Stimulated activated CD8-positive, alpha-beta memory T cell treated with anti-CD3 and anti-CD28 coated beads, Interleukin-4, amount 100 ng/mL, for 4 hours (primary cell): ENCODE results near the gene MAB21L1.

ENCODE experiments used
- DNase-seq, 2 donors: peaks; one replicate each; pipeline ENCODE4 v3.0.0-alpha.2; 2020; ENCODE audit warnings: low read depth in 2 of 2, low spot score in 1 of 2

The MAB21L1 gene

DNA sequence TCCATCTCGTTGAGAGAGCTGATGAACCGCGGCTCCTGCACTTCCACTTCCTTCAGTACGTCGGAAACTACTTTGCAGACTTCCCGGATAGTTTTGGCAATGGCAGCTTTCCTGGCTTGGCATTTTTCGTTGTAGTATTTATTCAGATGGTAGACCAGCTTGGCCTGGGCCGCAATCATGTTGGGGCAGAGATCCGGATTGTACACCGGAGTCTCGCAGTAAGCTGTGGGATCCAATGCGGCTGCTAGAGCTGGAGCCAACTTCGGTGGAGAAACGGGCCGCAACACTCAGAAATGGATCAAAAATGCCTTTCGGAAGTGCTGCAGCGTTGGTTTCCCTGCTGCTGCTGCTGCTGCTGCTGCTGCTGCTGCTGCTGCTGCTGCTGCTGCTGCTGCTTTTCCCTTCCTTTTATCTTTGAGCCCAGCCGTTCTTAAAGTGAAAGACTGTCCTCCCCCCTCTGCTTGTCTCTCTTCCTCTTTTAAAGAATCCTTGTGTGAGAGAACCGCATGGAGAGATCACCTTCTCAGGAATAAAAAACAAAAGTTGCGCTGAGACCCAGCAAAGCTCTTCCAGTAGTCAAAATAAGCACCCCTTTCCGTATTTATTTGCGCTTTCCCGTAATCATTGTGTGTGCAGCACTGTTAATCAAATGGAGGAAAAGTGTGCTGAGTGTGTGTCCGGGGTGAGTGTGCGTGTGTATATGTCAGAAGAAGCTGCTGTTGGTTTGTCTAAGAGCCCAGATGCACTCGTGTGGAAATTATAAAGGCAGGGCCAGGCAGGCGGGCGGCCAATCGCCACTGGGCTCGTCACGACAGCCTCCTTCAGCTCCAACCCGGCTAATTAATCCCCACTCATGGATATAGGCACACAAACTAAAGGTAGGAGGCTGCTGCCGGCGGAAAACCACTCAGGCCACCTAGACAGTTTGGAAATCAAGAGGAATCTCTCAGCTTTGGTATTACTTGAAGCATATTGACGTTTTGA, at the start of gene MAB21L1:
TSS of gene MAB21L1 (minus strand) at position 730 of the 984 bp plus-strand sequence. CDS start at position 179, 551 bp downstream.
- DNase-seq, result no peak

DNA sequence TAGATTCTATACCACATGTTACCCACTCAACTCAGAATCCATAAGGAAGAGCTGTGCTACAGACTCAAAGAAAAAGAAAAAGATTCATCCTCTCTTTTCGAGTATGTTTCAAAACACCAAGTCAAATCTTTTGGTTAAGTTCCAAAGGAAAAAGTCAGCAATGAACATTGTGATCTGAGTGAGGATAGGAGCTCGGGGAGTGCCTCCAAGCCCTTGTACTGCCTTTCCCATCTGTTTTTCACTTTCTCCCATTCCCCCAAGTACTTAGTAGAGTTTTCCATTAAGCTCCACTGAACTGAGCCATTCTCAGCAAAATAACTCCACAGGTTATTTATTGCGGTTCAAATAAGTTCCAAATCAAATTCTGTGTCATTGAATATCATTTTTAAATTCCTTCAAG, 47.7 kb upstream of the MAB21L1 start:
- DNase-seq, result no peak

DNA sequence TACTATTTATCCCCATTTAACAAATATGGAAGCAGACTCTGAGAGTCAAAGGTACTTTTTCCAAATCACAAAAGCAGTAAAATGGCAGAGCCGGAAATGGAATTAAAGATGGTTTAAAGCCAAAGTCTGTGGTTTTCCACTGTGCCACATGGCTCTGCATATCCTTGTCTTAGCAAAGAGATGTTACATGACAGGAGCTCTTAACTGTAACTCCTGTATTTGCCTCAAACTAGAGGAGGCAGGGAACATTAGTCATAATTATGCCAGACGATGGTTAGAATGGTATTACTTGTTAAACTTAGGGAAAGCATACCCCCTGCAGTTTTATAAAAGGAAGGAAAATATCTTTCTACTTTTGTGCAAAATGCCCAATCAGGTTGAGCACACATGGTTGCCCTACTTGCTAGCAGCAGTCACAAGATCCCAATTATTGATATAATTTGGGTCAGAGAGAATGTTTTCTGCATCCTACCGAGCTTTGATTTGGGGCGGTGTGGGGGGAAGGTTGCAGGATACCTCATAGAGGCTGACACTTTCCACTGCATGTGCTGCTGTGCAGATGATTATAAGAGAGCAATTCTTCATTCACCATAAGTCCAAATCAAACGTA, 42.0 kb upstream of the MAB21L1 start:
- no peak for DNase-seq

DNA sequence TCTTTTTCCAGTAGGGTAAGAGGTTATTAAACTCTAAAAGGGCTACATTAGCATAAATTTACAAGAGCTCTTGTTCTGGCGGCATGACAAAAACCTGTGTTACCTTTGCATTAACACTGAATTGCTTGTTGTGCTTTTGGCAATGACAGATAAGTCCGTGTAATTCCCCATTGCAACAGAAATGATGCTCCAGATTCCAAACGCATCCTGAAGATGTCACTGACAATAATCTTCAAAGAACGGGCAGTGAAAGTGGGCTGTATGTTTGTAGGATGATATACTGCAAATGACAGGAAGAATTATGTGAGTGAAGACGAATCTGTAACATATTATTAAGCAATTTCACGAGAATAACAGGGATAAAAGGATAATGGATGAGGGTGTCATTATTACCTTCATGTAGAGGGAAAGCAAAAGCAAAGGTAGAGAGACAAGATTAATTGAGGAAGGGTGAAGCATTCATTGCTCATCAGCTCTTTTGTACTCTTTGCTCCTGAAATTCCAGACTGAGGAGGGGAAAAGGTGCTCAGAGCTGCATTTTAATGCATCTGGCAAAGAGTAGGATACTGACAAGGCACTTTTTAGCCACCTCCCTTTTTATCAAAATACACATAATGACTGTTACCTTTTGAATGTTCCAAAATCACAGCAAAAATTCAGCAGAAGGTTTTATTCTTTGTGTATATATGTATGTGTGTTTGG, 38.5 kb upstream of the MAB21L1 start:
- DNase-seq, result no peak

DNA sequence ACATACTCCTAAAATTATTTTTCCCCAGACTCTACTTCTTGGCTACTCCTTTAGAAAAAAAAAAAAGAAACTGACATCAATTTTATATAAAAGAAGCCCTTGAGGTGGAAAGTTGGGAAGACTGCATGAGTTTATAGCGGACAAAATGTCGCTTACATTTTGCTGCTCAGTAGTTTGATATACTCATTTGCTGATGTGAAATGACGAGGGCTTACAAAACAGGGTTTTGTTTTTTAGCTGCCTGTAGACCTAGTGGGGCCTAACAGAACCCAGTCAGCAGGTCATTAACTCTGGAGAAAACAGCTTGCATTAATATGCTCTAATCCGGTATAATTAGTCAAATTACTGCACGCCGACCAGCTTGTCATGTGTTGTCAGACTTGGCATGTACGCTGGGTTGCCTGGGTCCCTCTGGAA, 37.6 kb upstream of the MAB21L1 start:
- no peak for DNase-seq

DNA sequence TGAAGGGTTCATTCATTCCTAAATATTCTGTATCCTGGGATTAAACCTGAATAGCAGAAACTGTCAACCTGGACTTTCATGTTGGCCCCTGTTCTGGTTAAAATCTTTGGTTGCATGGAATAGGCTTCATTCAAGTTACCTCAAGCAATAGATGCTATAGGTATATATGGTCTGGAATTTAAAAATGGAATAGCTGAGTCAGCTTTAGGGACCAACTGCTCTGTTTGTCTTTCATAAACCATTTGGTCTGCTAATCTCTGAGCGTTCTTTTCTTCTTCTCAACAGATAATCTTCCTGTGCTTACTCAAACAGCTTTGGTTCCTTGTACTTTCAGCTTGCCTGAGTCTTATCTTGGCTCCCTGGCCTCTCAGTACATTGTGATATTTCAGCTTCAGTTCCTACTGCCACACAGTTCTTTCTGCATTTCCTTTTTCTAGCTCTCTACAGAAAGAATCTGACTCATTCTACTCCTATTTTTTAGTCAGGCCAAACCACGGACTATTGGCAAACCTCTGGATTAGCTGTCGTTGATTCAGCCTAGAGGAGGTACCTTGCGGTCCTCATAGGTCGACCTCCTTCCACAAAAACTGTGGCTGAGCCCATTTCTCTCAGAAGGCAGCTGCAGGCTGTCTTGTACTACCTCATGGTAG, 35.9 kb upstream of the MAB21L1 start:
- DNase-seq, result no peak

DNA sequence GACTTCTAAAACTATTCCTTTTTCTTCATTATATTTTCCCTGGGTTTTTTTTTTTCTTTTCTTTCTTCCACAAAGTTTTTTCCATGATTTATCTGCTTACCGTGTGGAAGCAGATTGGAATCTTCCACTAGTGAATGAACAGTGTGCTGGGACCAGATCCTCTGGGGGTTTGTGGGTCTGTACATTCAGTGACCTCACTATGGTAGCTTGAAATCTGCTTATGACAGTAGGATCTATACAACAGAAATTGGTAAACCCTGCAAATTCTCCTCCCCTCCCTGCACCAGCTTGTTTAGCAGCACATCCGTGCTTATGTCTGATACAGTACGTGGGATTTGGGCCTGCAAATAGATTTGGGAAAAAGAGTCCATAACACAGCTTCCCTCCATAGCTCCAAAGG, 26.0 kb upstream of the MAB21L1 start:
- DNase-seq, result no peak

DNA sequence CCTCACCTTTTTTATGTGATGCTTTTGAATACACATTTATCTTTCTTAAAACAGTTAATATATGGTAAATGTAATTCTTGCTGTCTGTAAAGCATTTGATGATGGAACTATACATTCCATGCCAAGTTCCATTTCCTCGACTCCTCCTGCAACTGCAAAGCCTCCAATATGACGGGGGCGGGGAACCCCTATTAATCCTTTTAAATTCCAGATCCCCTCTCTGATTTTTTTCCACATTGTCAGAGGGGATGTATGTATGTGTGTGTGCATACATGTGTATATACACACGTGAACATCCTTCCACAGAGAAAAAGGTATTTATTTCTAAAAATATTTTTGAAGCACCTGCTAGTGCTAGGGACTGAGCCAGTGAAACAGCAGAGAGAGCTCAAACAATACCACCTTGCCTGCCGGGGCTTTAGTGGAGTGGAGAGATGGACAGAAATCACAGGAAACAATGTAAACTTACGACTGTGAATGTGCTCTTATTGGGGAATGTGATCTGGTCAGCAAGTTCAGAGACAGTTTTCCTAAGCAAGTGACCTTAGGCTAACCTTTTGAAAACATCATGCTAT, 25.3 kb upstream of the MAB21L1 start:
- DNase-seq, result no peak

DNA sequence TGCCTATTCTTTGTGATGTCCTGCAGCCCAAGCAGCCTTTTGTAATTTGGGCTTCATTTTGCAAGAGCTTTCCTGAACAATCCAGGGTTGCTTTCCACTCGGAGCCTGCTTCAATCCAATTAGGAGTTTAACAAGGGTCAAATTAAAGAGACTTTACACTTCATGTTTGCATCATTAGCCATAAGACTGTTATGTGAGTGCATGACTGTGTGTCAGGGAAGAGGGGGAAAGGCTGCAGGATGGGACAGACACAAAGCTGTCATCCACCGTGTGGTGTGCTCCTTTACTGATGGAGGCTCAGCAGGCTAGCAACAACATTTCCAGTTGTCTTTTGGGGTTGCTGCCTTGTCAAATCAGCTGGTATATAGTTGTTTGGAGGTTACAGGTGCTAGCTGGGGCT, 23.7 kb upstream of the MAB21L1 start:
- no peak for DNase-seq

DNA sequence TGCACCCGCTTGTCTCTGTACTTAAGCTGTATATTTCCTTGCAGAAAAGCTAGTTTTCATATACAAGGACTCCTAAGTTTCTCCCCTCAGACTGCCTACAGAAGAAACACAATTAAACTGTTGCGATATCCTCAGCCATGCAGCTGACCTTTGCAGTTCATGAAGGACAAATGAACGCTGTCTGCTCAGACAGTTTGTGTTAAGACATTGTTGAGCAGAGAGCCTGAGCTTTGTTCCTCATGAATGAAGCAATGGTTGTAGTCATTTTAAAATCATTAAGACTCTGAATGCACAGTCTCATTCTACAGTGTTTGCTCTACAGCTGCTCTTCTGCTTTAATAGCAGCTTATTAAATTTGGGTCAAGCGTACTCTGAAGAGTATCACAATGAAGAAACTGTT, 23.2 kb upstream of the MAB21L1 start:
- no peak for DNase-seq

DNA sequence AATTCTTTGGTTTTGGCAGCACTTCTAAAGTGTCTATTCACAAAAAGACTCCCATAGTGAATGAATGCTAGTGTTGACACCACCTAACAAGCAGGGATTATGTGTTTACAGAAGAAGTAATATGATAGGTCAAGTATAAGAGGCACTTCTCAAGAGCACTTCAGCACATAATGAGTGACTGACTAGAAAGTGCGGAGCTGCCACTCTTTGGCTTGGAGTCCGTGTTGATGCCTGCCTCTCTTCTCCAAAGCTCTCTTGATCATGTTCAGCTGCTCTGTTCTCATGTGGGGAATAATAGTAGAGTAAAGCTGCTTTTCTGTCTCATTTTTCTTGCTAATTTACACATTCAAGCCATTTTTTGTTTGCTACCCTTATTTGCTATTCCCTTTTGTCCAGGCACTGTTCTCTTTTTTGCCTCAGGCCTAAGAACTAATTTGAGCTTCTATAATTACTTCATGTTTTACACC, 22.7 kb upstream of the MAB21L1 start:
- DNase-seq, result no peak

DNA sequence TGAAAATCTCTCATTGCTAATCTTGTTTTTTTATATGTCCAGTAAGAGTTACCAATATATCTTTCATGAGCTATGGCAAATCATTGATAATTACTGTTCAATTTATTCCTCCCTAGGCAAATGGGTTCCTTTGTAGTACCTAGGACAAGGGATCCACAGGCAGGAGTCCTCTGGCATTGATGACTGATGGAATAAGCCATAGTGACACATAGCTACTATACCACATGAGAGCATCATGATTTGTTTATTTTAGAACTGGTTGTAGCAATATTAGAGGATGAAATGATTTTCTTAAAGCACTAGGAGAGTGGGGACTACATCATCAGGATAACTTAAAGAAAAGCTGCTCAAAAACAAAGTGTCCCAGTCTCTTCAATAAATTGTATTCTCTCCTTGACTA, 21.7 kb upstream of the MAB21L1 start:
- no peak for DNase-seq

DNA sequence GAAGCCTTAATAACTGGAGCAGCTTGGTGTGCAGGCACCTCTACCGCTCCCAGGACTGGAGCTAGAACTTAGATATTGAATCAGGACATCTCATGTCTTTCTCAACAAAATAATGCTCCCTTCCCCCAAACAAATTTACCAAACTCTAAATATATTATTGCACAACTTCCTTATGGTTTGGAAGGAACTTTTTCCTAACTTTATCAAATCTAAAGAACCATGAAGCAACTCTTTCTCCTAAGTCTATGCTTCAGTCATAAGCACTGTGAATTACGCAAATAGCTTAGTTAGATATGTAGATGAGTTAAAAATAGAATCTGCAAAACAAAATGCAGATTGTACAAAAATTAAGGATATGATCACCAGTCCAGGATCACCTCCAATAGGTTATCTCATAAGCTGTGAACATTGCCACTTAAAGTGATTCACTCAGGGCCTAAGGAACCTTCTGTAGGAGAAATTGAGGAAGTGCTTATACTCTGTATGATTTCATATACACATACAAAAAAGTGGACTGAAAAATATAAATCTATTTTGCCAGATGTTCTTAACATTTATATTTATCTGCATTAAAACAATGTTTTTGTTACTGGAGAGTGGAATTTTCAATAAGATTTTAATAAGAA, 20.4 kb upstream of the MAB21L1 start:
- DNase-seq, result no peak

DNA sequence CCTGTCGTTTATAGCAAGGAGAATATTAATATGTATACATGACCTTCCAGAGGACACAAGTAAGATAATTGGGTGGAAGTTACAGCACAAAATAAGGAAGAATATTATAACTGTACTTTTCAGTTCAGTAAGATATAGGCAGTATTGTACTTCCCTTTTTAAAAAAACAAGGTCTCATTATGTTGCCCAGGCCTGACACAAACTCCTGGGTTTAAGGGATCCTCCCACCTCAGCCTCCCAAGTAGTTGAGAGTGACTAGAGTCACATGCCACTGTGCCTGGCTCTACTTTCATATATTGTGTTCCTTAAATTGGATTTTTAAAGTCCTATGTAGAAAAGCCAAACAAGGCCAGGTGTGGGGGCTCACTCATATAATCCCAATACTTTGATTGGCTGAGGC, 19.5 kb upstream of the MAB21L1 start:
- no peak for DNase-seq

DNA sequence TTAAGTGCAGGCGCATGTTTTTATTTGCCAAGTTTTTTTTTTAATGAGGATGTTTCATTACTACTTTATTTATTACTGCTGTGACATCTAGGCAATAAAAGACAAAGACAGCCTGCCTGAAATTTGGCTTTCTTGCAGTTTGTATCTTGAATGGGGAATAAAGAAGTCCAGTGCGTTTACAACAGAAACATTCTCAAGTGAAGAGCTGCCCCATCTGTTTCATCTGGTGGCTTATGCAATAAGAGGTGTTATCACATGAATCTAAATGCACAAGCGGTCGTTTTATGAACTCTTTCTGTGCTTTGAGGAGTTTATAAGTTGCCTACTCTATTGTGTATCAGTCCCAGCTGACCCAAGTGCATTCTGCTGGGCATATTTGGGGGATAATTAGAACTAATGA, 12.6 kb upstream of the MAB21L1 start:
- DNase-seq, result no peak

DNA sequence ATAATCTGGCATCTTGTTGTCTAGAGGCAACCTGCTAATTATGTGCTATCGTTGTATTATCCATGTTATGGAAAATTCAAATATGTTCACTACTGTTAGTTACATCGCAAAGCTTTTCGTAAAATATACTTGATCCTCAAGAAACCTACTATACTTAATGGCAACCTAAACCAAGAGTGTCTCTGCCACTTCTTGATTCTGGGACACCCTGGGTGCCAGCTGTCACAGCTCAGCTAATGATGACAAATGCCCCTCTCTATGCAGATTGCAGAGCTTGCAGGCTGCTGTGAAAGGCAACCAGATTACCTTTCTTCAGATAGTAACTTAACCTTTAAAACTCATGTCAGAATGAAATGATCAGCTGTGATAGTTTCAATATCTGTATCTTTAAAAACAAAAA, 8.9 kb upstream of the MAB21L1 start:
- DNase-seq, result no peak

DNA sequence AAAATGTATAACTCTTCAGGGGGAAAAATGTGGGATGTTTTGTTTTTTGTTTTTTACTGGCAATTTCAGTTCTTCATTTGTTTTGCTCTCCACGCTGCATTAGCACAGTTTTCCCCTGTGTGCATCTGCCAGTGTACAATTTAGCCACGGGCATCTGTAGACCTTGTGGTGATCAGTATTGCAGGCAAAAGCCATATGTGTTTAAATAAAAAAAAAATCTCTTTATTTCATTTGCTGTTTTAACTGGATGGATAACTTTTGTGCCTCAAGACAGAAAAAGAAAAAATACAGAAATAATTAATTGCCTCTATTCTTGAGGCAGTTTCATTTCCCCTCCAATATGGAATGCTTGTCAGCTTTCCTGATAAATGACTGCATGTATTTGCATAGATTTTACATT, 7.9 kb upstream of the MAB21L1 start:
- no peak for DNase-seq

DNA sequence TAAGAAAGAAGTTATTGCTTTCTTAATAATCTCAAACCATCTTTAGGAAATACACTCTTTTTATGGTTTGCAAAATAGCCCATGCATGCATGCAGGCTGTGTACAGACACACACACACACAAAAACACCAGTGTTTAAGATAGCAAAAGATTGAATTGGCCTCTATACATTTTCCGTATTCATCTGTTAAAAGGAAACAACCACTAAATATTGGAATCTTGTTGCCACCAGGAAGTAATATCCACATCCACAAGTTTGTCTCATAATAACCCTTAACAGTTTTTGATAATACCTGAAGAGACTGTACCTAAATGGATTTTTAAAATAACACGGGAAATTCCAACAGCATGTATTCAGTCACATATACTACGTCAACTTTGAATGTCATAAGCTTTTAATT, 7.3 kb upstream of the MAB21L1 start:
- DNase-seq, result no peak

DNA sequence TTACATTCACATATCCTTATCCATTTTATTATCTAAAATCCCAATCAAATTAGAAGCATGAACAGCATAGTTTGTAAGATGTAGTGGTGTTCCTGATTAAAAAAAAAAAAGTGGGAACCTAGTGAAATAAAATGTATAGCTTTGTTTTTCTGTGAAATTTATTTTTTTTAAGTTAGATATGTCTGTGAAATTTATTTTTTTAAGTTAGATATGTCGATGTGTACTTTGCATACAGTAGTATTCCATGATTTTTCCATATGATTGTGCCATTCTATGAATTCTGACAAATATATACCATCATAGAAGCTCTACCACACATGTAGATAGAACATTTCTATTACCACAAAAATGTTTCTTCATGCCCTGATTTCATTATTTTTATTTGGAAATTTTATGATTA, 6.0 kb upstream of the MAB21L1 start:
- no peak for DNase-seq

DNA sequence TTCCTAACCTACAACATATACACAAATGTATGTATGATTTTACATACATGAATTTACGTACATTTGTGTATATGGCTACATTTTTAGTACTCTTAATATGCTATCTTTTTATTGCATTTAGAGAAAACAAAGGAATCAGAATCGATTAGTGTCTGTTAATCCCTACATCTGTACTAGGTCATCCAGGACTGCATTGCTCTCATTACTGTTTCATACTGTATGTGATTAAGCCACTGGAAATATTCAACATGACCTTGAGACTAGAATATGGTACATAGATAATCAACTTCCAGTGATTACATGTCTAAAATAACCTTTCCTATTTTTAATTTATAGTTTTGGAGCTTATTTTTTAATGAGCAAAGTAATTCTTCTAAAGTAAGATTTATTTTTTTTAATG, 5.3 kb upstream of the MAB21L1 start:
- no peak for DNase-seq

DNA sequence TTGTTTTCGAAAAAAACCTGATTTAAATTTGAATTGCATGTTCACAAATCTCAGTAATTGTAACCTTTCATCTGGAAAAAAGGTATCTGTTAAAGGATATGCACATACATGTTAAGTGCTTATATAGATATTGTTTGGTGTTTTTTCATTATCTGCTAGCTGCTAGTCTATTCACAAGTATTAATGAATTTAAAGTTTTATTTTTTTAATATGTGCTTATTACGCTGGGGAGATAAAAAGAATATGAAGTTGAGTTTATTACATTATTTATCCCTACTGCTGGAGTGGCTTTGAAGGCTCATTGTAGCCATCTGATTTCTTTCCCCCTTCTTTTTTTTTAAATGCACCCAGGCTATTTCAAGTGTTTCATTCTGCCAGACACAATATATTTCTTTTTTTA, 3.9 kb upstream of the MAB21L1 start:
- no peak for DNase-seq
